Activated CD8-positive, alpha-beta memory T cell treated with anti-CD3 and anti-CD28 coated beads, Interleukin-2, amount 50 U/mL, for 4 hours (primary cell): ENCODE data around the gene PLEKHA6.
A peak's percentile ranks its signal among the peaks of the same experiment; 100 is the strongest.

ENCODE experiments used
- DNase-seq: peaks from one replicate; pipeline ENCODE4 v3.0.0-alpha.2; 2020

The PLEKHA6 gene

GRCh38 chr1:204377800-204378668 lies 18.3 kb upstream of the PLEKHA6 start:
- DNase-seq: peak; percentile 57

GRCh38 chr1:204376919-204377799 lies 17.4 kb upstream of the PLEKHA6 start:
- DNase-seq: no peak

- no peak for DNase-seq
Measured at GRCh38 chr1:204376465-204376864, 16.7 kb upstream of the PLEKHA6 start.

GRCh38 chr1:204373911-204374310 lies 14.2 kb upstream of the PLEKHA6 start:
- DNase-seq: no peak

- no peak for DNase-seq
Measured at GRCh38 chr1:204370176-204370575, 10.4 kb upstream of the PLEKHA6 start.

- no peak for DNase-seq
Measured at GRCh38 chr1:204368996-204369726, 9.4 kb upstream of the PLEKHA6 start.

- no peak for DNase-seq
Measured at GRCh38 chr1:204367956-204368355, 8.2 kb upstream of the PLEKHA6 start.

- DNase-seq: no peak
Measured at GRCh38 chr1:204367193-204367858, 7.6 kb upstream of the PLEKHA6 start.

GRCh38 chr1:204366759-204367158 lies 7.0 kb upstream of the PLEKHA6 start:
- DNase-seq: no peak

- DNase-seq: peak; percentile 75
Measured at GRCh38 chr1:204363335-204364114, 3.8 kb upstream of the PLEKHA6 start.

- DNase-seq: no peak
Measured at GRCh38 chr1:204362984-204363334, 3.2 kb upstream of the PLEKHA6 start.

GRCh38 chr1:204361781-204362180 lies 2.1 kb upstream of the PLEKHA6 start:
- DNase-seq: no peak

- DNase-seq: no peak
Measured at GRCh38 chr1:204361341-204361771, 1.6 kb upstream of the PLEKHA6 start.

GRCh38 chr1:204360314-204360713 lies 585 bp upstream of the PLEKHA6 start:
- no peak for DNase-seq

GRCh38 chr1:204359131-204359473 lies 627 bp downstream of the PLEKHA6 start:
- DNase-seq: no peak

- DNase-seq: no peak
Measured at GRCh38 chr1:204358605-204359004, 1.1 kb downstream of the PLEKHA6 start.

GRCh38 chr1:204357551-204358490 lies 1.9 kb downstream of the PLEKHA6 start:
- DNase-seq: no peak

GRCh38 chr1:204356997-204357396 lies 2.7 kb downstream of the PLEKHA6 start:
- DNase-seq: no peak

- no peak for DNase-seq
Measured at GRCh38 chr1:204355913-204356312, 3.8 kb downstream of the PLEKHA6 start.

- no peak for DNase-seq
Measured at GRCh38 chr1:204354579-204354978, 5.2 kb downstream of the PLEKHA6 start.
